ENCODE results near the gene SLX4.

The SLX4 gene

GRCh38 chr16:3546986-3547682, 64.3 kb downstream of the SLX4 start:
- DNase-seq, result no peak

DNA sequence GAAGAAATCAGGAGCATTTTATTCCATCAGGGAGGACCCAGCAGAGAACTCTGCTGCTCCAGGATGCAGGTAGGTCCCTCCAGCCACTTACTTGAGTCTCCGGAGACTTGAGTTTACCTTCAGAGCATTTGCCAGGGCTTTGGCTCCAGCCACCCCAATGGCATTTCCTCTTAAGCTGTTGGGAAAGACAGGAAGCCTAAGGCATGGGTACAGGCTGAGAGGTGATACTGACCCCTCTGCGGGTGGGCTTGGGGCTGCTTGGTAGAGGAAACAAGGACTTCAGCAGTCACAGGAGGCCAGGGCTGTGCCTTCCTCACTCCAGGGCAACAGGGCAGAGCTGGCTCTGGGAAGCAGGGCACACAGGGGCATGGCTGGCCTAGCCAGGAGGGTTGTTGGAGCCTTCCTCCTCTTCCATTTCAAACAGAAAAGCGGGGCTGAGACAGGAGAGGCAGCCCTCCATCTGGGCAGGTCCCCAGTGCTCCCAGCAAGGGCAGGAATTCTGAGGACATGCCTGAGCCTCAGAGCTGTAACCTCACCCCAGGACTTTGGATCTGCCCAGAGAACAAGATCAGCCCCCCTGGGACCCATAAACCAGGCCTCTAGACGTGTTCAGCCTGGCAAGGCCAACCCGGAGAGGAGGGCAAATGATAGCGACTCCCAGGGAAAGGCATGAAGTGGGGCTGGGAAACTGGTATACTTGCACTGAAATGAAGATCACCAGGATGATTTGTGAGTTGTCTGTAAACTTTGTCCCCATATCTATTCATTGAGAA, 68.6 kb downstream of the SLX4 start:
- DNase-seq, result no peak

GRCh38 chr16:3541527-3542155, 69.8 kb downstream of the SLX4 start:
- DNase-seq, result no peak

DNA sequence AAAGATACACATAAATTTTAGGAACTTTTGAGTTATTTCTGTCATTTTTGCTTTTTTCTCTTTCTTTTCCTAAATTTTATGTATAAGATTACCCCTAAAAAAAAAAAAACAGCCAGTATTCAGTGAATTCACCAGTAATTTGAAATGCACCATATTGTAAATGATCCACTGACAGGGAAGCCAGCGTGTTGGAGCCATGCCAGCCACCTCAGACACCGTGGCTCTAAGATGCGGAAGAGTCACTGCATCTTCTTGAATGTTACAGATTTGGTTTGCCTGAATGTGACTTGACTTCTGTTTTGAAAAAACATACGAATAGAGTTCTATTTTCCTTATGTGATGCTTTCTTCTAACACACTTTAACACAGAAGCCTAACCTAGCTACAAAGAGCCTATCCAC, 73.2 kb downstream of the SLX4 start:
- no peak for DNase-seq

DNA sequence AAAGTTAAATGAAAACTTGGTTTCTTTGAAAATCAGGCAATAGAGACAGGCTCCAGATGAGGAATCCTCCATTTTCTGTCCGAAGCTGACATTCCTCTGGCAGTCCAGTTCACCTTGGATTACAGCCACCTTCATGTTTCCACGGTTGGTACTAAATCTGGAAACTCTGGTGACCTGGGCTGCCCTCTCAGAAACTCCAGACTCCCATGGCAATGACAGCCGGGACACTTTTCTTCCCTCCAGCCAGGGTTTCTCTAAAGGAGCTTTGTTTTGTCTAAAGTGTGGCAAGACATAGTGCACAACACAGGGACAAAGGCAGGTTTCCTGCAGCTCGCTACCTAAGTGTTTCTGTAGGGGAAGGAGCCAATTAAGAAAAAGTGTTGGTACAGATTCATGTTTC, 74.6 kb downstream of the SLX4 start:
- DNase-seq, result no peak

GRCh38 chr16:3536271-3536731, 75.1 kb downstream of the SLX4 start:
- DNase-seq, result no peak

DNA sequence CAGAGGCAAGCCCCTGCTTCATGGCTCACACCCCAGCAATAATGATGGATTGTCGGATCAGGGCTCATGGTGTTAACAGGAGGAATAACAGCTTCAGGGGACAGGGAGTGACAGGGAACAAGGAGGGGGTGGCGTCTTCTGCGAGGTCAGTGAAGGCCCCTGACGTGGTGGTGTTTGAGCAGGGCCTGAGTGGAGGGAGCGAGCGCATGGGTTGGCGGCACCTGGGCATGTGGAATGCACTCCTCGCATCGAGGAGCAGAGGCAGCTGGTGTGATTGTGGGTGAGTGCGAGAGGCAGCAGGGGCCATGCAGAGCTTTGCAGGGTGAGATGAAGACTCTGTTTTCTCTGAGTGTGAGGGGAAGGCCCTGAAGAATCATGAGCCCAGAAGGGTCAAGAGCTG, 77.3 kb downstream of the SLX4 start:
- no peak for DNase-seq

DNA sequence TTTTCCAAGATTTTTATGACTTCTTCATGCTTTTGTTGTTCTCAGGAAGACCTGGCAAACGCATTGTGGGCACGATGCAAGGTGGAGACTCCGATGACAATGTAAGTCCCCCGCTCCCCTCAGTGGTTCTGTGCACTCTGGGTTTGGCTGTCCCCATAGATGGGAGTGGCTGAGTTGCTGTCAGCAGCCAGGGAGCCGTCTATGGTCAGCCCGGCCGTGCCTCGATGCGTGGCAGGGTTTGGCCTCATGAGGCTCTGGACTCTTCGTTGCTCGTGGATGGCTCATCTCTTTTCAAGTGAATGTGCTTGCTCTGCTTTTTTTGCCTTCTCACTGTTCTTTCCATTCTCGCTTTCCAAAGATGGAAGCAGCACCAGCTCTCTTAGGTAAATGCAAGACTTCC, 78.7 kb downstream of the SLX4 start:
- no peak for DNase-seq

All from NCI-H226 (cell line).